ENCODE measurements around the gene FRMPD4.

DNA sequence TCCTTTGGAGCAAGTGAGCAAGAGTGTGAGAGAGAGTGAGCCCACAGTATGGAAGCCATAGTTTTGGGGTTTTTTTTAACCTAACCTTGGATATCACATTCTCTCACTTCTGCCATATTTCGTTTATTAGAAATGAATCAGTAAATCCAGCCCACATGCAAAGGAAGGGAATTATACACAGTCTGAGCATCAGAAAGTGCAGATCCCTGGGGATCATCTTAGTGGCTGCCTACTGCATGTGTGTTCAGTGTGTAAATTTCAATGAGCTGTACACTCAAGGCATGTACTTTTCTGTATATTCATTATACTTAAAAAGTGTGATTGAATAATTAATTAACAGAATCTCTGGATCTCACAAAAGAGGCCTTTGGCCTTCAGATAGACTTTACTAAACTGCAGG lies 519.2 kb downstream of the FRMPD4 start:
- TF ChIP-seq POLR2A (IDR thresholded peaks at IDR 0.05; ENCODE audit: low read length): no peak
- no peak for TF ChIP-seq GATA1 (IDR thresholded peaks at IDR 0.05; ENCODE audit: low read depth, low read length)
